Measurements from ENCODE around the gene SLC12A7.

- no peak for TF ChIP-seq CTCF (conservative IDR thresholded peaks at IDR 0.05; ENCODE audit: low read length)
- no peak for TF ChIP-seq EZH2phosphoT487 (IDR thresholded peaks at IDR 0.05; ENCODE audit: borderline replicate concordance)
Observed at GRCh38 chr5:1121891-1122290, 10.0 kb upstream of the SLC12A7 start.

All from Loucy (cell line).